HG02973 (cell line): ENCODE measurements around the gene GABRD.

ENCODE experiments used
- ATAC-seq: cut with Tn5 transposase; IDR thresholded peaks from one replicate; pipeline ENCODE4 v1.9.1; 2021; ENCODE audit warnings: moderate library complexity; ENCODE audit not compliant: unreplicated experiment

Gene GABRD

GRCh38 chr1:2073382-2074230, 54.5 kb downstream of the GABRD start:
- no peak for ATAC-seq

- ATAC-seq = no peak
Measured at GRCh38 chr1:2074396-2074795, 55.3 kb downstream of the GABRD start.

- no peak for ATAC-seq
Measured at GRCh38 chr1:2074944-2075740, 56.0 kb downstream of the GABRD start.

- ATAC-seq = no peak
Measured at GRCh38 chr1:2076826-2077225, 57.7 kb downstream of the GABRD start.

- no peak for ATAC-seq
Measured at GRCh38 chr1:2078170-2078569, 59.0 kb downstream of the GABRD start.

GRCh38 chr1:2079396-2080085, 60.4 kb downstream of the GABRD start:
- ATAC-seq = no peak

- no peak for ATAC-seq
Measured at GRCh38 chr1:2080140-2080539, 61.0 kb downstream of the GABRD start.
